ENCODE results near the gene CEBPA. TPM values are rescaled to one million over a fixed set of nuclear protein-coding genes. Genes with fewer than 3 reads are reported as not detected.

The CEBPA gene
- total RNA-seq, 1 donor from 2014 or later: 0.45 TPM

- Mint-ChIP-seq H3K36me3 (ENCODE audit: low read depth, unreplicated experiment) (peaks cover 5% of the 10 kb centered on the region), H3K4me1 (ENCODE audit: low read depth, unreplicated experiment) (peaks cover 4% of the 10 kb centered on the region), H3K27ac (ENCODE audit: unreplicated experiment) (no peak overlapping the region), H3K9me3 (ENCODE audit: unreplicated experiment) (no peaks in the 10 kb centered on the region), H3K27me3 (ENCODE audit: low read depth, unreplicated experiment) (peaks cover 40% of the 10 kb centered on the region), H3K4me3 (ENCODE audit: unreplicated experiment) (no peak overlapping the region)
- no peak for DNase-seq (ENCODE audit: low read depth)
- Histone ChIP-seq H3K4me3 (ENCODE audit: insufficient read depth, low read depth, low read length) (no peak overlapping the region), H3K4me1 (ENCODE audit: insufficient read depth, low read length) (peaks cover 13% of the 10 kb centered on the region), H3K36me3 (ENCODE audit: insufficient read depth, low read length) (no peaks in the 10 kb centered on the region), H3K9ac (ENCODE audit: low read length) (no peak overlapping the region), H3K4me2 (ENCODE audit: low read length) (no peak overlapping the region), H2AFZ (ENCODE audit: low read depth, low read length) (no peak overlapping the region), H4K20me1 (ENCODE audit: insufficient read depth, low read length) (no peaks in the 10 kb centered on the region), H3K9me3 (ENCODE audit: insufficient read depth, low read depth, low read length) (no peaks in the 10 kb centered on the region), H3K79me2 (ENCODE audit: insufficient read depth, low read length) (no peaks in the 10 kb centered on the region), H3K27ac (ENCODE audit: low read depth, low read length) (no peak overlapping the region), H3K27me3 (ENCODE audit: insufficient read depth, low read length) (peaks cover 4% of the 10 kb centered on the region)
- no peak for TF ChIP-seq EZH2 (IDR thresholded peaks at IDR 0.05; ENCODE audit: insufficient read depth, low read length)
- TF ChIP-seq, protein P1, sequence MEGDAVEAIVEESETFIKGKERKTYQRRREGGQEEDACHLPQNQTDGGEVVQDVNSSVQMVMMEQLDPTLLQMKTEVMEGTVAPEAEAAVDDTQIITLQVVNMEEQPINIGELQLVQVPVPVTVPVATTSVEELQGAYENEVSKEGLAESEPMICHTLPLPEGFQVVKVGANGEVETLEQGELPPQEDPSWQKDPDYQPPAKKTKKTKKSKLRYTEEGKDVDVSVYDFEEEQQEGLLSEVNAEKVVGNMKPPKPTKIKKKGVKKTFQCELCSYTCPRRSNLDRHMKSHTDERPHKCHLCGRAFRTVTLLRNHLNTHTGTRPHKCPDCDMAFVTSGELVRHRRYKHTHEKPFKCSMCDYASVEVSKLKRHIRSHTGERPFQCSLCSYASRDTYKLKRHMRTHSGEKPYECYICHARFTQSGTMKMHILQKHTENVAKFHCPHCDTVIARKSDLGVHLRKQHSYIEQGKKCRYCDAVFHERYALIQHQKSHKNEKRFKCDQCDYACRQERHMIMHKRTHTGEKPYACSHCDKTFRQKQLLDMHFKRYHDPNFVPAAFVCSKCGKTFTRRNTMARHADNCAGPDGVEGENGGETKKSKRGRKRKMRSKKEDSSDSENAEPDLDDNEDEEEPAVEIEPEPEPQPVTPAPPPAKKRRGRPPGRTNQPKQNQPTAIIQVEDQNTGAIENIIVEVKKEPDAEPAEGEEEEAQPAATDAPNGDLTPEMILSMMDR (IDR thresholded peaks at IDR 0.05; ENCODE audit: insufficient read depth, low read depth, low read length): no peak
- no peak for FAIRE-seq
These were observed 8.1 kb downstream of the CEBPA start for GRCh38 chr19:33294058-33294798.

DNA sequence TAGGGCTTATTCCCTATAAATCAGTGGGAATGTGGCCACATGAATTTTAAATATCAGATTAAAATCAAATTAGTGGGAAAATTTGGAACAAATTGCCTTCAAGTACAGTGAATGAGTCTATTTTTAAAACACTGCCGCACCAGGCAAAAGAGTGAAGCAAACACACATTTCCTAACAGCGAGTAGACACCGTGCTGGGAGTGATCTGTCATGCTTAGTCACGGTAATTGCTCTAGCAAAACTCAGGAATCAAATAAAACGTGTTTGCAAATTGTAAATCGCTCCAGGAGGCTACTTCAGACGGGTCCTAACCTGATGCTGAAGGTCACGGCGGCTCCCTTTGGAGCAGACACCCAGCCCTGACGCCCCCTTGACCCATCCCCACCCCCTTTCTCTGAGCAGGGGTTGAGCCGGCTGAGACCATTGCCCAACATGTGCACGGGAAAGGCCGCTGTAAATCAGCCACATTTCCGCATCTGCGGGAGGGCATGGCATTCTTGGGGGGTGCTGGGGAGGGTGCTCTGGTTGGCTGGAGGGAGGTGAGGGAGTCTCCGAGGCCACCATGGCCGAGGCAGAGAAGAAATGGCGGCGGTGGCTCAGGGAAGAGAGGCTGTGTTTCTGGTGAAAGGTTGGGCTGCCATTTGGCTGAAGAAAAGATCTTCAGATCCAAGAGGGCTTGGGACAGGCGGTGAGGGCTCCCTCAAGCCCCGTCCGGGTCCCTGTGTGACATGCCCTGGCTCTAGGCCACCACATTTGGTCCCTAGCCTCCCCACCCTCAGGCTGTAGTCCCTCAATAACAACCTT lies 8.9 kb downstream of the CEBPA start:
- Histone ChIP-seq H3K27me3 (ENCODE audit: insufficient read depth, low read length) (peaks cover 3% of the 10 kb centered on the region), H3K9me3 (ENCODE audit: insufficient read depth, low read depth, low read length) (no peaks in the 10 kb centered on the region), H4K20me1 (ENCODE audit: insufficient read depth, low read length) (no peaks in the 10 kb centered on the region), H3K4me1 (ENCODE audit: insufficient read depth, low read length) (peaks cover 13% of the 10 kb centered on the region), H2AFZ (ENCODE audit: low read depth, low read length) (peak overlapping the region; percentile 51), H3K79me2 (ENCODE audit: insufficient read depth, low read length) (no peaks in the 10 kb centered on the region), H3K9ac (ENCODE audit: low read length) (no peak overlapping the region), H3K27ac (ENCODE audit: low read depth, low read length) (peak overlapping the region; percentile 4), H3K36me3 (ENCODE audit: insufficient read depth, low read length) (no peaks in the 10 kb centered on the region), H3K4me3 (ENCODE audit: insufficient read depth, low read depth, low read length) (no peak overlapping the region), H3K4me2 (ENCODE audit: low read length) (peak overlapping the region; percentile 76)
- Mint-ChIP-seq H3K36me3 (ENCODE audit: low read depth, unreplicated experiment) (peaks cover 5% of the 10 kb centered on the region), H3K27me3 (ENCODE audit: low read depth, unreplicated experiment) (peaks cover 40% of the 10 kb centered on the region), H3K4me3 (ENCODE audit: unreplicated experiment) (no peak overlapping the region), H3K4me1 (ENCODE audit: low read depth, unreplicated experiment) (peaks cover 4% of the 10 kb centered on the region), H3K9me3 (ENCODE audit: unreplicated experiment) (peaks cover 5% of the 10 kb centered on the region), H3K27ac (ENCODE audit: unreplicated experiment) (no peak overlapping the region)
- peak; percentile 71 for FAIRE-seq
- TF ChIP-seq, protein P1 (IDR thresholded peaks at IDR 0.05; ENCODE audit: insufficient read depth, low read depth, low read length): no peak
- no peak for TF ChIP-seq EZH2 (IDR thresholded peaks at IDR 0.05; ENCODE audit: insufficient read depth, low read length)
- peak; percentile 63 for DNase-seq (ENCODE audit: low read depth)

Data from astrocyte (in vitro differentiated cells and primary cell).